Brain microvascular endothelial cell (primary cell): Measurements from ENCODE around the gene SLC16A8.

ENCODE experiments used
- DNase-seq: peaks from one replicate; pipeline ENCODE4 v3.0.0-alpha.2; 2020
- H3K27ac ChIP-seq: fragments of 250-450 bp; sonication (Bioruptor Pico); 2 replicates; pipeline ENCODE4 v1.5.1; 2020; ENCODE audit warnings: mild to moderate bottlenecking, moderate library complexity
- H3K27me3 ChIP-seq: fragments of 250-450 bp; sonication (Bioruptor Pico); replicated peaks from 2 replicates; pipeline ENCODE4 v1.5.1; 2020; ENCODE audit warnings: mild to moderate bottlenecking
- H3K36me3 ChIP-seq: fragments of 250-450 bp; sonication (Bioruptor Pico); replicated peaks from 2 replicates; pipeline ENCODE4 v1.5.1; 2020; ENCODE audit warnings: mild to moderate bottlenecking
- H3K4me3 ChIP-seq: 2 replicates; pipeline ENCODE4 v1.5.1; 2011; ENCODE audit warnings: low read depth, mild to moderate bottlenecking, control low read depth, low read length, moderate library complexity
- in situ Hi-C: cut with HindIII; loops from 2 replicates; pipeline ENCODE4 v1.10.0; 2017; ENCODE audit warnings: low sequenced_read_pairs, low pct_ligation_motif_present
- TF ChIP-seq, protein P1 (sequence below): IDR thresholded peaks from 2 replicates; pipeline ENCODE4 v1.5.1; 2011; ENCODE audit warnings: low read depth, mild to moderate bottlenecking, moderate library complexity, low read length, control low read depth, inconsistent platforms; ENCODE audit errors: missing control alignments

The SLC16A8 gene

GRCh38 chr22:38129856-38130255 lies 45.9 kb upstream of the SLC16A8 start:
- Histone ChIP-seq H3K36me3 (no peaks in the 10 kb centered on the region), H3K27me3 (no peaks in the 10 kb centered on the region), H3K27ac (no peak overlapping the region), H3K4me3 (no peak overlapping the region)
- TF ChIP-seq, protein P1, sequence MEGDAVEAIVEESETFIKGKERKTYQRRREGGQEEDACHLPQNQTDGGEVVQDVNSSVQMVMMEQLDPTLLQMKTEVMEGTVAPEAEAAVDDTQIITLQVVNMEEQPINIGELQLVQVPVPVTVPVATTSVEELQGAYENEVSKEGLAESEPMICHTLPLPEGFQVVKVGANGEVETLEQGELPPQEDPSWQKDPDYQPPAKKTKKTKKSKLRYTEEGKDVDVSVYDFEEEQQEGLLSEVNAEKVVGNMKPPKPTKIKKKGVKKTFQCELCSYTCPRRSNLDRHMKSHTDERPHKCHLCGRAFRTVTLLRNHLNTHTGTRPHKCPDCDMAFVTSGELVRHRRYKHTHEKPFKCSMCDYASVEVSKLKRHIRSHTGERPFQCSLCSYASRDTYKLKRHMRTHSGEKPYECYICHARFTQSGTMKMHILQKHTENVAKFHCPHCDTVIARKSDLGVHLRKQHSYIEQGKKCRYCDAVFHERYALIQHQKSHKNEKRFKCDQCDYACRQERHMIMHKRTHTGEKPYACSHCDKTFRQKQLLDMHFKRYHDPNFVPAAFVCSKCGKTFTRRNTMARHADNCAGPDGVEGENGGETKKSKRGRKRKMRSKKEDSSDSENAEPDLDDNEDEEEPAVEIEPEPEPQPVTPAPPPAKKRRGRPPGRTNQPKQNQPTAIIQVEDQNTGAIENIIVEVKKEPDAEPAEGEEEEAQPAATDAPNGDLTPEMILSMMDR = no peak
- in situ Hi-C loops = no loop called here
- DNase-seq = no peak

GRCh38 chr22:38129021-38129420 lies 45.0 kb upstream of the SLC16A8 start:
- TF ChIP-seq, protein P1 = no peak
- Histone ChIP-seq H3K27me3 (no peaks in the 10 kb centered on the region), H3K27ac (no peak overlapping the region), H3K4me3 (no peak overlapping the region), H3K36me3 (no peaks in the 10 kb centered on the region)
- no peak for DNase-seq
- in situ Hi-C loops = no loop called here

- Histone ChIP-seq H3K4me3 (no peak overlapping the region), H3K27ac (no peak overlapping the region), H3K36me3 (no peaks in the 10 kb centered on the region), H3K27me3 (no peaks in the 10 kb centered on the region)
- DNase-seq = no peak
- TF ChIP-seq, protein P1 = no peak
- in situ Hi-C loops = no loop called here
Observed at GRCh38 chr22:38127869-38128268, 43.9 kb upstream of the SLC16A8 start.

- Histone ChIP-seq H3K27ac (no peak overlapping the region), H3K36me3 (no peaks in the 10 kb centered on the region), H3K27me3 (no peaks in the 10 kb centered on the region), H3K4me3 (no peak overlapping the region)
- in situ Hi-C loops = no loop called here
- DNase-seq = no peak
- TF ChIP-seq, protein P1 = no peak
Observed at GRCh38 chr22:38126928-38127668, 43.1 kb upstream of the SLC16A8 start.

GRCh38 chr22:38125751-38126201 lies 41.8 kb upstream of the SLC16A8 start:
- H3K4me3 ChIP-seq = no peak overlapping the region
- H3K27ac ChIP-seq = no peak overlapping the region
- DNase-seq = no peak
- in situ Hi-C loops = no loop called here
- TF ChIP-seq, protein P1 = no peak
- no peaks in the 10 kb centered on the region for H3K27me3 ChIP-seq
- no peaks in the 10 kb centered on the region for H3K36me3 ChIP-seq
